GM10248 (cell line): Measurements from ENCODE around the gene HOXB2.
"Not testable (repeated sequence)": the region's sequence is repeated elsewhere in the genome, so short reads cannot be mapped to it uniquely, and the experiment has no call there.

ENCODE experiments used
- CTCF ChIA-PET: fragments of 300-600 bp; sonication (Branson Sonifier 250); formaldehyde crosslinking; extraction: SDS; loops from one replicate; lab custom pipeline; 2021; ENCODE audit warnings: antibody characterized with exemption; lab: Yijun Ruan, JAX
- POLR2A ChIA-PET: fragments of 350-650 bp; sonication (Branson Sonifier 250); formaldehyde crosslinking; extraction: SDS; loops from one replicate; lab custom pipeline; 2020; ENCODE audit warnings: antibody characterized with exemption; lab: Yijun Ruan, JAX
- DNase-seq: peaks from one replicate; pipeline ENCODE4 v3.0.0; 2012; ENCODE audit errors: extremely low spot score
- CTCF ChIP-seq: IDR thresholded peaks from 2 replicates; pipeline ENCODE4 v1.5.1; 2012; ENCODE audit warnings: mild to moderate bottlenecking, low read depth; ENCODE audit errors: extremely low read depth, missing control alignments, control extremely low read depth

HOXB2 gene

GRCh38 chr17:48539177-48539576, 5.7 kb downstream of the HOXB2 start:
- no peak for TF ChIP-seq CTCF
- ChIA-PET POLR2A (no interaction called here), CTCF (interaction anchor here (1.3 to 2.8 kb wide), 3 partner anchors 10 to 459 kb away, joined by 3 to 9 read pairs (median 5); no protein-coding TSS in a partner anchor)
- no peak for DNase-seq

- ChIA-PET POLR2A (no interaction called here), CTCF (no interaction called here)
- DNase-seq, result no peak
- TF ChIP-seq CTCF, result no peak
Measured at GRCh38 chr17:48537316-48537715, 7.6 kb downstream of the HOXB2 start.

- POLR2A ChIA-PET, result not testable (repeated sequence)
- CTCF ChIA-PET, result interaction anchor here (1.0 kb wide), 1 partner anchor 405 kb away, joined by 3 read pairs; no protein-coding TSS in a partner anchor
Measured at GRCh38 chr17:48535793-48536559, 8.9 kb downstream of the HOXB2 start.

GRCh38 chr17:48532261-48532660, 12.6 kb downstream of the HOXB2 start:
- TF ChIP-seq CTCF, result no peak
- ChIA-PET CTCF (interaction anchor here (1.4 to 2.8 kb wide), 3 partner anchors 9 to 40 kb away, joined by 7 to 8 read pairs (median 7); no protein-coding TSS in a partner anchor), POLR2A (interaction anchor here (0.6 kb wide), 1 partner anchor 802 kb away, joined by 4 read pairs; no protein-coding TSS in a partner anchor)
- no peak for DNase-seq

More at GRCh38 chr17:48535793-48536559, 8.9 kb downstream of the HOXB2 start:
- not testable (repeated sequence) for DNase-seq

GRCh38 chr17:48530887-48531272, 14.0 kb downstream of the HOXB2 start, which contains the start of gene HOXB1:
Gene HOXB1, minus strand, starts transcription at chr17:48531011. Its CDS starts 107 bp downstream, at chr17:48530904.
- POLR2A ChIA-PET, result no interaction called here

GRCh38 chr17:48530208-48530886, 14.6 kb downstream of the HOXB2 start:
- TF ChIP-seq CTCF, result no peak
- POLR2A ChIA-PET, result no interaction called here
- CTCF ChIA-PET, result no interaction called here
- no peak for DNase-seq

More at GRCh38 chr17:48530887-48531272, 14.0 kb downstream of the HOXB2 start, which contains the start of gene HOXB1:
- TF ChIP-seq CTCF, result no peak
- DNase-seq, result no peak
- CTCF ChIA-PET, result interaction anchor here (1.1 kb wide), 1 partner anchor 25 kb away, joined by 3 read pairs; no protein-coding TSS in a partner anchor
